GM18498 (cell line): ENCODE data around the gene CPSF7.
"Not testable (repeated sequence)": the region's sequence is repeated elsewhere in the genome, so short reads cannot be mapped to it uniquely, and the experiment has no call there.

Experiments used
- ATAC-seq: cut with Tn5 transposase; IDR thresholded peaks from one replicate; pipeline ENCODE4 v1.9.1; 2021; ENCODE audit warnings: mild to moderate bottlenecking, moderate library complexity; ENCODE audit not compliant: unreplicated experiment

Gene CPSF7

DNA sequence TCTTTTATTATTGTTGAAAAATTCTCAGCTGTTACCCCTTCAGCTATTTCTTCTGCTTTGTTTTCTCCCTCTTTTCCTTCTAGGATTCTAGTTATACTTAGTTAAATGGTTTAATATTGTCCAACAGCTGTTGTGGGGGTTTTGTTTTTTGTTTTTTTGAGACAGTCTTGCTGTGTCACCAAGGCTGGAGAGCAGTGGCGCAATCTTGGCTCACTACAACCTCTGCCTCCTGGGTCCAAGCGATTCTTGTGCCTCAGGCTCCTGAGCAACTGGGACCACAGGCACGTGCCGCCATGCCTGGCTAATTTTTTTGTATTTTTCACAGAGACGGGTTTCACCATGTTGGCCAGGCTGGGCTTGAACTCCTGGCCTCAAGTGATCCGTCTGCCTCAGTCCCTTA is 12.8 kb upstream of the CPSF7 start:
- no peak for ATAC-seq

DNA sequence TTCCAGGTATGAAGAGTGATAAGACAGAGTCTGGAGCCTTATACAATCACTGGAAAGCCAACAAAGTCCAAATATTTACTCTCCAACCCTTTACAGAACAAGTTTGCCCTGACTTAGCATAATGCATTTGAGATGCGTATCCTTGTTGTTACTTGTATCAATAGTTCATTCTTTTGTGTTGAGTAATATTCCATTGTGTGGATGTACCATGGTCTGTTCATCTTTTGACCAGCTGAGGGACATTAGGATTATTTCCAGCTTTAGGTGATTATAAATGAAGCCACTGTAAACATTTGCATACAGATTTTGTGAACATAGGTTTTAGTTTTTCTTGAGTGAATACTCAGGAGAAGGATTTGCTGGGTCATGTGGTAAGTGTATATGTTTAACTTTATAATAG is 9.8 kb upstream of the CPSF7 start:
- ATAC-seq: no peak

DNA sequence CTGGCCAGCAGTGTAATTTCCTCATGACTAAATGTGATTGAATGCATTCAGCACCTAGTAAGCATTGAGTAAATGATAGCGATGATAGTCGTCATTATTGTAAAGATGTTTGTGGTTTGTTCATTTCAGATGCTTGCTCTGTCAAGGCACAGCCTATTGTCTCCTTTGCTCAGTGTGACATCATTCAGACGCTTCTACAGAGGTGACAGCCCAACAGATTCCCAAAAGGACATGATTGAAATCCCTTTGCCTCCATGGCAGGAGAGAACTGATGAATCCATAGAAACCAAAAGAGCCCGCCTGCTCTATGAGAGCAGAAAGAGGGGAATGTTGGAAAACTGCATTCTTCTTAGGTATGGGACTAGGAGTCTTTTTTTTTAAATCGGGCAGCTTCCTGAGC is 7.7 kb upstream of the CPSF7 start:
- ATAC-seq: no peak

DNA sequence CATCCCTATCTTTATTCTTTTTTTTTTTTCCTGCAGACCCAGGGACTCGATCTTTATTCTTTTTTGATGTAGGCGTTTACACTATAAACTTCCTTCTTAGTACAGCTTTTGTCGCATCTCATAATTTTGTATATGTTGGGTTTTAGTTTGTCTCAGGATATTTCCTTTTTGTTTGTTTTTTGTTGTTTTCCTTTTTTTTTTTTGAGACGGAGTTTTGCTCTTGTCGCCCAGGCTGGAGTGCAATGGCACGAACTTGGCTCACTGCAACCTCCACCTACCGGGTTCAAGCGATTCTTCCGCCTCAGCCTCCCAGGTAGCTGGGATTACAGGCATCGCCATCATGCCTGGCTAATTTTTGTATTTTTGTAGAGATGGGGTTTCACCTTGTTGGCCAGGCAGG is 1.1 kb upstream of the CPSF7 start:
- not testable (repeated sequence) for ATAC-seq

DNA sequence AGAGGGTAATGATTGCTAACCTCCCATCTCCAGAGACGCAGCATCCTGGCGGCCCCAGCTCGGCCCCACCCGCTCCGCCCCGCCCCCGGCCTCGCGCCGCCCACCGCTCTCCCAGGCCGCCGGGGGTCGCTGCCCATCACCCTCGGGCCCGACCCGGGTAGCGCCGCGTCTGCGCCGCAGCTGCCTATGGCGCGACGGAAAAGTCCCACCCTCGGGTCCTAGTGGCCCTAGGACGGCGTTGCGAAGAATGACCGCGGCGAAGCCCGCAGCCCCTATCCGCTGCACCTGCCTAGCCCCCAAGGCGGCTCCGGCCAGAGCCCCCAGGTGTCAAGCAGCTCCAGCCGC is 457 bp downstream of the CPSF7 start:
- peak; percentile 65 for ATAC-seq

DNA sequence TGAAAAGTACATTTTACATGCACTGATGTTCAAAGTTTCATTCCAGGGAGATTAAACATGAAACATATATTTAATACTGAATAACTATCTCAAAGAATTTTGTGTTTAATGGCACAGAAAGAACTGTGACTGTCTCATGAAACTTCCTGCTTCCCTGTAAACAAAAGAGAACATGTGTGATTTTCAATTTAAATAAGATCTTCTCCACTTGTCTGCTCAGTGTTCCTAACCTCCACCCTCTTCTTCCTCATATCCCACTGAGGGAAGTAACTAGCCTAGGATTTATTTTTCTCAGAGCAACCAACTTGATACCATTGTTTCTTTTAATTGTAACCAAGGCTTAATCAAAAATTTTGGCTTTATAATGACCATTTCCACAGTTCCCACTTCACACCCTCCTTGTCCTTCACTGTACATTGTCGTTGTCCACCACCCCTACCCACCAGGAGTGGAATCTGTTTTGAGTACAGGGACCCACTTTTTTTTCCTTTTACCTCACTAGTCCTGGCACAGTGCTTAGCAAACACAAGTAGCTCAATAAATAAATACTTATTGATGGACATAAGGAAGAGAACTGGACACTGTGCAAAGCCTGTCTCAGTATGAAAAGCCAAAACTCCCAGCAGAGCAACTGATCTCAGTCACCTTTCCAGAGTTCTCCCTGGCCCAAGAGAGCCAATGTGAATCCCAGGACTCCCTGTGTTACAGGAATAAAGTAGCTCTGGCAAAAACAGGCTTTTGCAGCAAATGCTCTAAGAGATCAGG is 4.2 kb downstream of the CPSF7 start:
- no peak for ATAC-seq

DNA sequence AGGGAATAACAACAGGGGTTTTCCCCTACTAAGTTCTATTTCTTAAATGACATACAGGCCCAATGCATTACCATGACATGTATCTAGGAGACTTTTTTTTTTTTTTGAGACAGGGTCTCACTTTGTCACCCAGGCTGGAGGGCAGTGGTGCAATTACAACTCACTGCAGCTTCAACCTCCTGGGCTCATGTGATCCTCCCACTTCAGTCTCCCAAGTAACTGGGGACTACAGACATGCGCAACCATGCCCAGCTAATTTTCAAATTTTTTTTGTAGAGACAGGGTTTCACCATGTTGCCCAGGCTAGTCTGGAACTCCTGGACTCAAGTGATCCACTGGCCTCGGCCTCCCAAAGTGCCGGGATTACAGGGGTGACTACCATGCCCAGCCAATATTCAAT is 7.5 kb downstream of the CPSF7 start:
- ATAC-seq: no peak

DNA sequence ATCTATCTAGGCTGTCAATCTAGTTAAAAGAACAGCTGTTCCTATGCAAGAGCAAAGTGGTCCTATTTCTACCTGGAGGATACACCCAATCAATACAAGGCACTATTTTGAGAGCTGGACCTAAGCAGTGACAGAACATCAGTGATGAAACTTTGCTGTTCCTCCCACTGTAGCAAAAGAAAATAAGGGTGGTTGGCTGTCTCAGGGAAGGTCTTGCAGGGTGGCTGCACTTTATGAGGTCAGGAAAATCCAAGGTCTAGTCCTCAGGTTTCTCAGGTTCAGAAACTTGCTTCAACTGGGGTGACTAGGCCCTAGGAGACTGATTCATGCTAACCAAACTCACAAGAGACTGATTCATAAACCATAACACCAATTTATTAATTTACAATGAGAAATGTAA is 11.6 kb downstream of the CPSF7 start:
- no peak for ATAC-seq

DNA sequence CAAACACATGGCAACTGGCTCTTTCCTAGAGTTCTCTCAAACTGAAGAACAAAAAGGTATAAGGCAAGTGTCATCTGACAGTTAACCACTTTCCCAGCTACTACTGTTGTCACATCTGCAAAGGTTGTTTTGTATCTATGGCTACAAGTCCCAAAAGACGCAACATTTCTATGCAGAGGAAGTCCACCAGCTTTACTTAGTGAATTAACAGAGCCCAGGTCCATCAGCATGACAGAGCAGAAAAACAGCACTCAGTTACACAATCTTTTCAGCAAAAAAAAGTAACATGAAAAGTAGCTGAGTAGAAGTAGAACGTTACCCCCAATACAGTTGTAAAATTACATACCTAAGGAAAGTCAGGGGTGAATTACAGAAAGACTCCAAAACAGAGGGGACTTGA is 12.1 kb downstream of the CPSF7 start:
- no peak for ATAC-seq

DNA sequence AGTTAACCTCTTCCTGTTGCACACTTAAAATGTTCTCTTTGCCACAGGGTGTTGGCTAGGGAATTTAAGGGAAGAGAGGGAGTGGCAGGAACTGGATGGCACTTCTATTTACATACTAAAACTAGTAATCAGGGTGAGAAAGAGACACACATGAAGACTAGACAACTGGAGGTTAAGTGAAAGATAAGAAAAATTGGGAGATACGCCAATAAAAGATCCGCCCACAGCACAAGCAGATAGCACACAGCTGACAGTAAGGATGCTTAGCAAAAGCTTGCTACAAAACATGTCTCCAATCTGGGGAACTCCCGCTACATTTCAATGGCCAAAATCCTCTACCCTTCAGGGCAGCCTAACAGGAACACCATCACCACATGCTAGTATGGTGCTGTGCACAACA is 12.8 kb downstream of the CPSF7 start:
- ATAC-seq: no peak

DNA sequence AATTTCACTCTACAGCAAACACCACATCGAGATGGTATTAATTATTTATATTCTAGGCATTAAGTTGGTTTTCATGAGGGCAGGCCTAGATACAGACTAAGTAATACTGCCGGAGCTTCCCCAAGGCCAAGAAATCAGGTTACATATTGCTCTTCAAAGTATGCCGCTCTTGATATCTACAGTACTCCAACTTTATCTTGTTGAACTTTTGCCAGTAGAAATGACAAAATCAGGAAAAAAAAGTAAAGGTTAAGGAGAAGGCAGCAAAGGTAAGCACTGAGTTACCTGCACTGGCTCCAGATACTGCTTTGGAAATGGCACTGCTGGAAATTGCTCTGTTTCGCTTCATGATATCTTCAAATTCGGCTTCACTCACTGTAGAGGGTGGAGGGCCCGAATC is 14.4 kb downstream of the CPSF7 start:
- no peak for ATAC-seq

DNA sequence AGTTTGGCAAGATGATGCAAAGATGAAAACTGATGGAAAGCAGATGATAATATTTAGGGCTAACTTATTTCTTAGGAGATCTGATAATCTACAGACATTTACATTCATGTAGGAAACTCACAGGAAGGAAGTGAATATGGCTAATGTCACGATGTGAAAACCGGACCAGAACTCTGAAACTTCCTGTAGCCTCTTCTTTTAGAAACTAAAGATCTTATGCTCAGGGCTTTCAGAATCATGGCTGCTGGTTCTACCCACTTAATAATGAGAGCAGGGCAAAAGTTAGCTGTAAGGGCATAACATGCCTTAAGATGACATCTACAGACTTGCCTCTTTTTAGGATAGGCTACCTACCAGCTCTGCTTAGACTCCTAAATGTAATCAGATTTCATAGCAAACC is 15.2 kb downstream of the CPSF7 start:
- ATAC-seq: no peak

DNA sequence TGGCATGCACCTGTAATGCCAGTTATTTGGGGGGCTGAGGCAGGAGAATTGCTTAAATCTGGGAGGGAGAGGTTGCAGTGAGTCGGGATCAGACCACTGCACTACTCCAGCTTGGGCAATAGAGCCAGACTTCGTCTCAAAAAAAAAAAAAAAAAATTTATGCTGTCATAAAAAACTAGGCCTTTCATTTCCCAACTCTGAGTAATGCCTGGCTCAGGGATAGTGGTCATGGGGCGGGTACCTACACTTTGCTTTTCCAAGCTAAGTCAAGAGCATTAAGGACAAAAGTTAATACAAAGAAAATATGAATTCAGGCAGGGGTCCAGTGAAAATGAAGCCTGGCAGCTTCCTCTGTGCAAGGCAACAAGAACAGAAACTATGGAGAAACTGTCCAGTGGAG is 16.3 kb downstream of the CPSF7 start:
- ATAC-seq: no peak

DNA sequence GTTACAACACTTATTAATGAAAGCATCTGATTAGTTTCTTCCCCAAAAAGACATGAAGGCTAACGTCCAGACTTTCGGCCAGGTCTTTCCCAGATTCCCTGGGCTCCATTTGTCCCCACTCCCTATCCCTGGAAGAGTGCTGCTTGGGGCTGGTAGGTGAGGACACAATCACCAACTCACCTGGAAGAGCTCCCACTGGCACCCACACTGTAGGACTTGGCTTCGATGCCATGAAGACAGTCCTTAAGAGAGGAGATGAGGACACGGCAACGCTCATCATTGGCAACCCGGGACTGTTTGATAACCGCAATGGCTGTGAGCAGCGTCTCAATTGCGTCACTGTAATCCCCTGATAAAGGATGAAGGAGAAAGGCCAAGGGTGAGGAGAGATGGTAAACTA is 18.2 kb downstream of the CPSF7 start:
- no peak for ATAC-seq

DNA sequence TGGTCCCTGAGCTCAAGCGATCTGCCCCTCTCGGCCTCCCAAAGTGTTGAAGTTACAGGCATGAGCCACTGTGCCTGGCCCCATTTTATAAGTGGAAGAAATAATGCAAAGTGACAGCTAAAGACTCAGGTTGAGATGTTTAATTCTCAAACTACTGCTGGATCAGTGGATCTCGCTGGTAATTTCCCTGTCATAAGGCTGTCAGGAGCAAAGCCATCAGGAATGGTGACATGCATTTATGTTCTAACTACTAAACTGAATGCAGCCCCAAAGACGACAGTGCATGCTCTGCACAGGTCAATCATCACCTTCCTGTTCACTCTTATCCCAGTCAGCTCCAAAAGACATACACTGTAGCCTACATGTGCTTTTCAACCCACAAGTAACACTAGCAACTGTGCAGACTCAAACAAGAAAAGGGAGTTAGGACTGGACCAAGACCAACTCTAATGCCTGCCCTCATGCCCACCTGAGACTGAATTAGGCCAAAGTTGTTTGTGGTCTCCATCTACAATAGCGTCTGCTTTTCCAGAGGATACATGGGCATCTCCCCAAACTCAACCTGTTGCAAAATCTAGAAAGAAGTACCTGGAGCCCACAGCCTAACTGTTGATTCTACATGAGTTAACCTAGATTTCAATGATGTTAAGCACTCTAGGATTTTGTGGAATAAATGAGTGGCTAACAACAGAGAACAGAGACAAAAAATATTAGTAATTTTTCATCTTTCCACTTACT is 22.6 kb downstream of the CPSF7 start:
- no peak for ATAC-seq

DNA sequence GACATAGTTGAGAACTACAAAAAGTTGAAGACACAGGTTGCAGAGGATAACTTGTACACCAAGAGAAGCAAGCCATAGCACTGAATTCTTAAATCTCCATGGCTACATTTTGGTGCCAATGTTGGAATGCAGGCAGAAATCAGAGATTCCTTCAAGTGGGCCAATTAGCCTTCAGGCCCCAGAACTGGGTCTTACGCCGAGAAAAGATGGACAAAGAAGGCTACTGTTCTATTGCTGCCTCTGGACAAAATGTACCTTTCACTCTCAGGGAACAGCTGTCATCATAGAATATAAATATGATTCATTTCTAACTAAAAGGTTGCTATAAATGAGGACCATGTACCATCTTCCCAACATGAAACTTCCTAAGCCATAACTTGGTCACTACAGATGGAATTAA is 23.7 kb downstream of the CPSF7 start:
- ATAC-seq: no peak

DNA sequence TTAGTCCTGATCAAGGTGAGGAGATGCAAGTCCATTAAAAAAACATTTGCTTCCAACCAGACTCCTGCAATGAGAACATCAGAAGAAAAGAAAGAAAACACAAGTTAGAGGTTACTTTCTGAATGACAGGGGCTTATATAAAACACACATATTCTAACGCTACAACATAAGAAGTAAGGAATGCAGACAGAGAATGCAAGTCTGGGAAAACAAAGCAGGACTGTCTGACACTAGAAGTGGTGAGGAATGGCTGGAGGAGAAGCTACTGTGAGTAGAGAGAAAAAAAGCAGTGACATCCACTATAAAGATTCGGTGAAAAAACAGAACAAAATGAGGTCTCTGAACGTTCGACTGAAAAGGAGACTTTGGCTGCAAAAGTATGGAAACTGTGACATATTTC is 25.1 kb downstream of the CPSF7 start:
- ATAC-seq: no peak

DNA sequence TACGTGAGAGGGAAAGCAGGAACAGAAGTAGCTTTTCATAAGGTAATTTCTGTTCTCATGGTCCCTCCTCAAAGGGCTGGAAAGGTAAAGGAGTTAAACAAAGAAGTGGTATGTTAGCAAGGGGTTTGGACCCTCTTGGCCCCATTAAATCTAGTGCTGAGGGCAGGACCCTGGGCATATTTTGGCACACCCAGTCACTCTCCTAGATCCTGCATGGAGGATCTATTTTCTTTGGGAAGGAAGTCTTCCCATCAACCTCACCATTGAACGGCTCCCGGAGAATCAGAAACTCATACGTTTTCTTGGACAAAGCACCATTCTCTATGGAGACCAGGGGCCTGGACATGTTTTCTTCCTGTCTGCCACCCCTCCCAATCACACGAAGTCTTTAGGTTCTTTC is 25.7 kb downstream of the CPSF7 start:
- ATAC-seq: no peak

DNA sequence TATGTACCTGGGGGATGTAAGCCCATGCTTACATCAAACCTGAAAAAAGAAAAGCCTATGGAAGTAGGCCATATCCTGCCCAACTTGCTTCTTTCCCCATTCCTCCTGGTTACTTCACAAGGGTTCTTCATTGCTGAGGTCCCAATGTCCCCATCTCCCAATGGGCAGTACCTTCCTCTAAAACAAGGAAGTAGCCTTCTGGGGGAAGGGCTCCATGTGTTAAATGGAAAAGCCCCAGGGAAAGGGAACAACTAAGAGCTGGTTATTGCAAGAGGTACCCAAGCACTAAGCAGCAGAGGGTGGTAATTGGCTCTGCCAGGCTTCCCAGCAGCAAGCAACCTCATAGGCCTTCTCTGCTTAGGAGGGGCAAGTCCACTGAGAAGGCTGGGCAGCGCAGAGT is 26.1 kb downstream of the CPSF7 start:
- no peak for ATAC-seq

DNA sequence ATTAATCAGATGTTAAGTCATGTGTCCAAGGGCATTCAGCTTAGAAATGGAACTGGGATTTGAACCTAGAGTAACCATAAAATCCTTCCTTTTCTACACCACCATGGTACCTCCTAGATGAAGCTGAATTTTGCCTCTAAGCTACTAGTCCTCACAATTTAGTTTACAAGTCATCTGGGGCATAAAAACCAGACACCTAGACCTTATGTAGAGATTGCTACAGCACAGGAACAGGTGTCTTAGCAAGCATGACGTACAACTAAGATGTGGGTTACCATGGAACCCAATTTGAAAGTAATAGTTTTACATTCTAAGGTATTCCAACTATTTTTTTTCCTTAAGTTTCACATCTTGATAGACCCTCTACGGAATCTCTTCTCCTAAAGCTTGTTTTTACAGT is 28.2 kb downstream of the CPSF7 start:
- ATAC-seq: no peak

DNA sequence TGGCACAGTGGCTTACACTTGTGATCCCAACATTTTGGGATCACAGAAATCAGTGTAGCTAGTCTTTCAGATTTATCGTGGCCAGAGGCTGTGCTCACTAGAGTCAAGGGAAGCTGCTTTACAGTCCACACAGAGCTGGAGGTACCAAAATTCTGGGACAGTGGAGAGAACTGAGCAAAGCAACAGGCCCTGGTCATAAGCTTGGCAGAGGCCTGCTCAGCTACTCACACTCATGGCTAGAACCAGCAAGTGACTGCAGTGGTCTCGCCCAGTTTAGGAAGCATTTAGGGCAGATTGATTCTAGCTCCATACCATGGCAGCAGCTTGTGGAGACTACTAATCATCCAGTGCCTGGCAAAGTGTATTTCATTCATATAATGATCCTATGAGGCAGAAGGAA is 28.6 kb downstream of the CPSF7 start:
- no peak for ATAC-seq

DNA sequence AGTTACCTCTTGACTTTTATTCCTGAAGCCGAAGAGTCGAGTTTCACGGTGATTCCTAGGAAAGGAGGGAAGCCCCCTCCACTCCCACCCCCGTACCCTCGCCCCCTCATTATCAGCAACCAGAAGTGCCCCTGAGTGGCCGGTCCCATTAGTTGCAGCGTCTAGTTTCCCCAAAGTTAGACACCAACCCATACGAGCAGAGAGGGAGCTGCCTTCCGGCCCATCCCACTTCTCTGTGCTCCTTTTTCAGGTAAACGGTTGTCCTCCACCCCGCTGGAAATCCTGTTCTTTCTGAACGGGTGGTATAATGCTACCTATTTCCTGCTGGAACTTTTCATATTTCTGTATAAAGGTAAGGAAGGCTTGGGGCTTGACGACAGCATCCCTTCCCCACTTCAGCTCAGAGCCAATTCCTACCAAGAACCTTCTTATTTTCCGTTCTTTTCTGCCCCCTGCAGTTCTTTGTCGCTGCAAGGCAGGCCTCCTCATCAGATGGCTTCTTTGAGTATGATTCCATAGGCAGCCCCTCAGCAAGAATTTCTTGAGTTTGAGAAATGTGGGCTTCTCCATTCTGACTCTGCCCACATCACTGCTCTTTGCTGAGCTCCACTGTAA is 36.7 kb downstream of the CPSF7 start:
- ATAC-seq: no peak
